Fibroblast of skin of right biceps (primary cell): ENCODE measurements around the gene PRR5.
"Not testable (repeated sequence)": the region's sequence is repeated elsewhere in the genome, so short reads cannot be mapped to it uniquely, and the experiment has no call there.

Source experiments
- DNase-seq: peaks from one replicate; pipeline ENCODE4 v3.0.0-alpha.2; 2013

Gene PRR5, protein sequence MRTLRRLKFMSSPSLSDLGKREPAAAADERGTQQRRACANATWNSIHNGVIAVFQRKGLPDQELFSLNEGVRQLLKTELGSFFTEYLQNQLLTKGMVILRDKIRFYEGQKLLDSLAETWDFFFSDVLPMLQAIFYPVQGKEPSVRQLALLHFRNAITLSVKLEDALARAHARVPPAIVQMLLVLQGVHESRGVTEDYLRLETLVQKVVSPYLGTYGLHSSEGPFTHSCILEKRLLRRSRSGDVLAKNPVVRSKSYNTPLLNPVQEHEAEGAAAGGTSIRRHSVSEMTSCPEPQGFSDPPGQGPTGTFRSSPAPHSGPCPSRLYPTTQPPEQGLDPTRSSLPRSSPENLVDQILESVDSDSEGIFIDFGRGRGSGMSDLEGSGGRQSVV

DNA sequence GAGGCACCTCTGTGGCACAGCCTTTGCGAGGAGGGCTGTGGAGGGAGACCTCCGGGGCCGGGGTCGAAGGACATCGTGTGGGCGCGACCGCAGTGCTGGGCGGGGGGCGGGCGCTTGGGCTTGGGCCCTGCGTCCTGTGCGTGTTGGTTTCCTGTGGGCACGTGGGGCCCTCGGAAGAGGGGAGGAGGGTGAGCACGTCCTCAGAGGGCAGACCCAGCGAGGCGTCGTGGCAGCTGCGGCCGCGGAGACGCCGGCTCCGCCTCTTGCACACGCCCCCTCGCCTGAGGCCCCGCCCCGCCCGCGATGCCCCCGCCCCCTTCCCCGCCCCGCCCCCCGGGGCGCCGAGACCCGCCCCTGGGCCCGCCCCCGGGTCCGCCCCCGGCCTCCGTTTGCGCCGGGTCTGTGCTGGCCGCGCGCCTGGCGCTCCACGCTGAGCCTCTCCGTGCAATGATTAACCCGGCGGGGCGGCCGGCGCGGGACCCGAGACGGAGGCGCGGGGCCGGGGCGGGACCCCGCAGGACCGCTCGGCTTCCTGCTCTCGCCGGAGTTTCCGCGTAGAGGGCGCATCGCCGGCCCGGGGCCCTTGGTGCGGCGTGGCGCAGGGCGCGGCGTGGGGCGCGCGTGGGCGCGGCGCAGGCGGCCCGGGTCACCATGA is at the start of gene PRR5:
Gene PRR5 (plus strand): TSS at position 381 of the 655 bp plus-strand sequence. CDS start 271 bp downstream, at position 652.
- peak; percentile 90 for DNase-seq

DNA sequence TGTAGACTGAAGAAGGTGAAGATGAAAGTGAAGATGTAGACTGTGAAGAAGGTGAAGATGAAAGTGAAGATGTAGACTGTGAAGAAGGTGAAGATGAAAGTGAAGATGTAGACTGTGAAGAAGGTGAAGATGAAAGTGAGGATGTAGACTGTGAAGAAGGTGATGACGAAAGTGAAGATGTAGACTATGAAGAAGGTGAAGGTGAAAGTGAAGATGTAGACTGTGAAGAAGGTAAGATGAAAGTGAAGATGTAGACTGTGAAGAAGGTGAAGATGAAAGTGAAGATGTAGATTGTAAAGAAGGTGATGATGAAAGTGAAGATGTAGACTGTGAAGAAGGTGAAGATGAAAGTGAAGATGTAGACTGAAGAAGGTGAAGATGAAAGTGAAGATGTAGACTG is 49.1 kb upstream of the PRR5 start:
- not testable (repeated sequence) for DNase-seq

DNA sequence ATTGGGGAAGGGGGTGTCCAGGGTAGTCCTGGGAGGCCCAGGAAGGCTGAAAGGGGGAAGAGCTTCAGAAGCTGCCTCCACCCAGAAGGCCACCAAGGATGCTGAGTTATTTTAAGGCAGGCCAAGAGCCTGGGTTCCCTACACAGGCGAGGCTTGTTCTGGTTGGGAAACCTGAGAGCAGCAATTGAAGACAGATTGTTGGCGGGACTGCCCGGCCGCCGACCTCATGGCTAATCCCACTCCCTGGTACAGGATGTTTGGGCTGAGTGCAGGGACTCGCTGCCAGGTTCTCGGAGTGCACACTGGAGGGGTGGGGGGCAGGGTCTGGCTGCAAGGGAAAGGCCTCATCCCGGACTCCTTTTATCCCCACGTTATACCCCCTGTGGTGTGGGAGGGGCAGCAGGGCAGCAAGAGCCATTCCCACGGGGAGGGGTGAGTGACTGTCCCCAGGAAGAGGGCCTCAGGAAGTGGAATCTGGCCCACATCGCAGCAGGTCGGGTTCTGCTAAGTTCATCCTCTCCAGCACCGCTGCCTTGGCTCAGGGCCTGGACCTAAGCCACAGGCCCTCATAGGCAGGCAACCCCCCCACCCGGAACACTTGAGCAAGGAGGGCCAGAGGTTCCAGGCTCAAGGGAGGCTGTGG is 43.6 kb upstream of the PRR5 start:
- DNase-seq = peak; percentile 79

DNA sequence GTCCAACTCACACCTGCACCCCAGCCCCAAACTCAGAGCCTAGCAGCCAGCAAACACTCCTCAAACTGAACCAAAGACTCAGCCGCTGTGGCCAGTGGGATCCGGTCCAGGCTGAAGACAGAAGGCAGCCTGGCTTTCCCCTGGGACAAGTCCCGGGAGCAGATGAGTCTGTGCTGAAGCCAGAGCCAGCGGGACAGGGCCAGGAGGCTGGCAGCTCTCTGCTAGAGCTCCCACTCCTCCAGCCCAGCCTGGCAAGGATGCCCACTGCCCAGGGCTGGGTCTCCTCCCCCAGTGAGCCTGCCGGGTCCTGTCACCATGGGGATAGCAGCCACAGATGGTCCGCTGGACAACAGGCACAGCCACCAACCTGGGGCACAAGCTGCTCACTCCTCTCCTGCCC is 42.9 kb upstream of the PRR5 start:
- DNase-seq = no peak

DNA sequence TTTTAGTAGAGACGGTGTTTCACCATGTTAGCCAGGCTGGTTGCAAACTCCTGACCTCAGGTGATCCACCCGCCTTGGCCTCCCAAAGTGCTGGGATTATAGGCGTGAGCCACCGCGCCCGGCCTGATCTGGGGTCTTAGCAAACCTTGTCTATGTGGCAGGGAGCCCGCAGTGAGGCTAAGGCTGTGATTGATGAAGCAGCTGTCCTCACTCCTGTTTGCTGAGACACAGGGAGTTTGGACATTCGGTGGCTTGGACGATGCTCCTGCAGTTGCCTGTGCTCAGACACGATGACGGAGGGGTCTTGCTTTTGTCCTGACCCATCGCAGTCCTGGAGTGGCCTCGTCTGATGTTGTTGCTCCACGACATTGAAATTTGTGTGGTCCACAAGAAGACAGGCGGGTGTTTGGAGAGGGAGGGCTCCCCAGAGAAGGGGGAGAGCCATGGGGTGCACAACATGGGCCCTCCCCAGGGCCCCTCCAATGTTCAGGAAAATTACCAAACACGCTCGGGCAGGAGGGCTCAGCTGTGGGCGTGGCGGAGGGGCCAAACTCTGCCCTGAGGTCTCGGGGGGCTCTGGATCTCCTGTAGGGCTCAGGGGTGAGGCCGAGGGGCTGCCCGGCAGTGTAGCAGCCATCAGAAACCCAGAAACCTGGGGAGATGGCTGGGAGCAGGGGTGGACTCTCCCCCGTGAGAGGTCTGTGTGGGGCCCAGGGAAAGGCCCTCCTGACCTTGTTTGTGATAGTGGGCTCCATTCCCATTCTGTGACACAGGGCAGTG is 41.8 kb upstream of the PRR5 start:
- no peak for DNase-seq

DNA sequence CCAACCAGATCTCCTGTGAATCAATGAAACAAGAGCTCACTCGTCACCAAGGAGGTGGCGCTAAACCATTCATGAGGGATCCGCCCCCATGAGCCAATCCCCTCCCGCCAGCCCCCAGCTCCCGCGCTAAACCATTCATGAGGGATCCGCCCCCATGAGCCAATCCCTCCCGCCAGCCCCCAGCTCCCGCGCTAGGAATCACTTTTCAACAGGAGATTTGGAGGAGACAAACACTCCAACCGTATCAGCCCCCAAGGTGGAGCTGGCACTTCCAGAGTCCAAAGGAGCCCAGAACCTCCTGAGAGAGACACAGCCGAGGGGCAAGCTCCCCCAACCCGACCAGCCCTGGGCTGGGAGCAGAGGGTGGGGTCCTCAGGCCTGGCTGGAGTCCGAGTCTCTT is 40.9 kb upstream of the PRR5 start:
- peak; percentile 50 for DNase-seq

DNA sequence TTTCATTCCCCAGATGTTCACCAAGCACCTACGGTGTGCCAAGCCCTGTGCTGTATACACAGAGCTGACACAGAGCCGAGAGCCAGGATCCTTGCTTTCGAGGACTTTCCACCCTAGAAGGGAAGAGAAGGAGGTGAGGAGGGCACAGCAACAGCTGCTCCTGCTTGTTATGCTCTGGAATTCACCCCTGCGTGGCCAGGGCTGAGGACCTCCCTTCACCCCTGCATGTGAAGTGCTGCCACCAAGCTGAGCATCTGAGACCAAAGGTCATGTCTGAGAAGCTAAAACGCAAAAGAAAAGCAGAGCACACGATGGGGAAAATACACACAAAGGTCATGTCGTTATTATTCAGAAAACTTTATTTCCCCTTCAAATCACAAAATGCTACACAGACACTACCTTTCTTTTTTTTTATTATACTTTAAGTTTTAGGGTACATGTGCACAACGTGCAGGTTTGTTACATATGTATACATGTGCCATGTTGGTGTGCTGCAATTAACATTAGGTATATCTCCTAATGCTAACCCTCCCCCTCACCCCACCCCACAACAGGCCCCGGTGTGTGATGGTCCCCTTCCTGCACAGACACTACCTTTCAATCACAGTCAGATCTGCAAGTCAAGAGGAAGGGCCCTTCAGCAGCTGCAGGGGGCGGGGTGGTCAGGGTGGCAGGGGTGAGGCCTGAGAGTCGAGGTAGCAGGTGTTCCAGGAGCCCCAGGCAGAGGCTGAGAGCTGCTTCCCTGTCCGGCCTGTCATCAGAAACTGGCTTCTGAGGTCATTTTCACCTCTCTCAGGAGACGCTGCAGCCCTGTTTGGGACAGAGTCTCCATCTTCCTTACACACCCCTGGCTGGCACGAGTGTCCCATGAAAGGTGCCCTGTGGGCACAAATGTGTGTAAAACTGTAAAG is 40.1 kb upstream of the PRR5 start:
- DNase-seq = no peak

DNA sequence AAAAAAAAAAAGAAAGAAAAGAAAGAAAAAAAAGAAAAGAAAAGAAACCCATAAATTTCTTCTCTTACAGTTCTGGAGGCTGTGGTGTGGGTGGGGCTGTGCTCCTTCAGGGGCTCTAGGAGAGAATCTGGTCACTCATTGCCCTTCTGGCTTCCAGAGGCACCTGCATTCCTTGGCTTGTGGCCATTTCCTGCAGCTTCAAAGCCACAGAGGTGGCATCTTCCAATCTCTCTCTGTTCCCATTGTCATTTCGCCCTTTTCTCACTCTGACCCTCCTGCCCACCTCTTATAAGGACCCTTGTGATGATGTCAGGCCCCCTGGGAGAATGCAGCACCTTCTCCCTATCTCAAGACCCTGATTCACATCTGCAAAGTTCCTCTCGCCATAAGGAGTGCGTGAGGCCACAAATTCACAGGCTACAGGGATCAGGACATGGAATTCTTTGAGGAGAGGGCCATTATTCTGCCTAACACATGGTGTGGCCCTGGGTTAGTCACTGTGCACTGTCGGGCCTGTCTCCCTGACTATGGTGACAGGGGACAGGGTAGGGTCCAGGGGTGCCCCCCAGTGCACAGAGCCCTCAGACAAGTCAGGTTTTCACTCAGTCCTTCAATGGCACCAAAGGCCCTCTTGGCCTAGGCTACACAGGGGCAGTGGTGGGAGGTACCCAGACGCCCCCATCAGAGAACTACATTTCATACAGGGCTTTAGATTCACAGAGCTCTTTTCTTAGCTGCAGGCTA is 38.6 kb upstream of the PRR5 start:
- no peak for DNase-seq

DNA sequence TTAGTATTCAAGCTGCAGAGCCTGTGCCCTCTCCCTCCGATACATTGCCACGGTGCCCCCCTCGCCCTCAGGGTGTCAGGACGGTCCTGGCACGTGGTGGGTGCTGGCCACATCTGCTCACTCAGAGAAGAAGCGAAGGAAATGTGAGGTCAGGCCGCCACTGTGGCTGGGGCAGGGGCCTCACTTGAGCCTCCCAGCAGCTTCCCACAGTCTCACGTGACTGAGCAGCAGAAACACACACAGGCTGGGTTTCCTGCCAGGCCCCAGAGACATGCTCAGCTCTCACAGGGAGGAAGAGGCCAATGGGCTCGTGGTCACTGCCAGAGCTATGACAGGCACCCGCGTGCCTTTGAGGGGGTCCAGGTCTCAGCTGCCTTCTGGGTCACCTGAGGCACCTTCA is 37.9 kb upstream of the PRR5 start:
- DNase-seq = no peak

DNA sequence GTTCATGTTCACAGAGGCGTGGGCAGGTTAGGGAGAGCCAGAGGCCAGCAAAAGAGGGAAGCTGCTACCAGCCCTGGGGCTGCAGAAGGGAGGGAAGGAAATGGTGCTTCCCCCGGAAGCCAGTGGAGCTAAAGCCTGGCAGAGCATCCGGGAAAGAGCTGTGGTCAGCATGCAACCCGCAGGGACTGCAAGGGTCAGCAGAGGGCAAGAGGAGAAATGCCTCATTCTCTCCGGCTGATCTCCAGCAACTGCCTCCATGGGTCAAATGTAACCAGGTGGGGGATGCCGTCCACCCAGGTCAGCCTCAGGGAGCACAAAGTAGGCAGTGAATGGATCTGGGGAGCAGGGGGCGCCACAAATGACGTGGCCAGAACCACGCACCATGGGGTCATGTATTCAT is 36.9 kb upstream of the PRR5 start:
- no peak for DNase-seq

DNA sequence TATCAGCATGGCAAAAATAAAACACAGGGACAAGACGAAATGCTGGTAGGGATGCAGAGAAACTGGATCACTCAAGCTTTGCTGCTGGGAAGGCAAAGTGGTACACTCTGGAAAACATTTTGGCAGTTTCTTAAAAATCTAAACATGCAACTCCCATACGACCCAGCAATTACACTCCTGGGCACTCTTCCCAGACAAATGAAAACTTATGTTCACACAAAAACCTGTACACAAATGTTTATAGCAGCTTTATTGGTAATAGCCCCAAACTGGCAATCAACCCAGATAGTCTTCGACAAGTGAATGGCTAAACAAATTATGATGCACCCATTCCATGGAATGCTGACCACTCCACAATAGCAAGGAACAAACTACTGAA is 35.8 kb upstream of the PRR5 start:
- no peak for DNase-seq

DNA sequence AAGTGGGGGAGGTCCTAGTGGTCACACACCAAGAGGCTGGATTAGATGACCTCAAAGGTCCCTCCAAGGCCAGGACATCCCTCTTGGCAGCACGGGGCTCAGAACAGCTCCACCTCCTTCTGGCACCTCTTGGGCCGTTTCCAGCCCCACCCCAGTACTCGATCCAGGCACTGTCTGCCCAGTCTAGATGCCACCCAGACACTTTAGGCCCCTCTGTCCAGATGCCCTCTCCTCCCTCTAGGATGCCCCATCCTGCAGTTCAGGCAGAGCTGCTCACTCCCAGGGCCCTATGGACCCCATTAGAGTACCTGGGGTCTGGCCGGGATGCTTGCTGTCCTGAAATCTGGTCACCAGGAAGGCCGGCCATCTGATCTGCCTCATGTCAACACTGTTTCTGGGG is 34.7 kb upstream of the PRR5 start:
- no peak for DNase-seq

DNA sequence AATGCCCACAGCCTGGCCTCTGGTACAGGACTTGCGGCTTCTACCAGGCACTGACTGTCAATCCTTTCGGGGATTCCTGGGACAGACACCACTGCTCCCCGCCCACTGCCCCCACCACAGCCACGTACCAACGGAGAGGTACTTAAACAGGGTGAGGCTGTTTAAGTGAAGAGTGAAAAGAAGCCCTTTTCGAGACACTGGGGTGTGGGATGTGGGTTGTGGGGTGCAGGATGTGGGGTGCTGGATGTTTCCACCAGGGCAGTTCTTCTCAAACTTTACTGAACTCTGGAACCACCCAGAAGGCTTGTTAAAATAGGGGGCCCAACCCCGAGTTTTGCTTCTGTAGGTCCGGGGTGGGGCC is 34.2 kb upstream of the PRR5 start:
- DNase-seq = no peak

DNA sequence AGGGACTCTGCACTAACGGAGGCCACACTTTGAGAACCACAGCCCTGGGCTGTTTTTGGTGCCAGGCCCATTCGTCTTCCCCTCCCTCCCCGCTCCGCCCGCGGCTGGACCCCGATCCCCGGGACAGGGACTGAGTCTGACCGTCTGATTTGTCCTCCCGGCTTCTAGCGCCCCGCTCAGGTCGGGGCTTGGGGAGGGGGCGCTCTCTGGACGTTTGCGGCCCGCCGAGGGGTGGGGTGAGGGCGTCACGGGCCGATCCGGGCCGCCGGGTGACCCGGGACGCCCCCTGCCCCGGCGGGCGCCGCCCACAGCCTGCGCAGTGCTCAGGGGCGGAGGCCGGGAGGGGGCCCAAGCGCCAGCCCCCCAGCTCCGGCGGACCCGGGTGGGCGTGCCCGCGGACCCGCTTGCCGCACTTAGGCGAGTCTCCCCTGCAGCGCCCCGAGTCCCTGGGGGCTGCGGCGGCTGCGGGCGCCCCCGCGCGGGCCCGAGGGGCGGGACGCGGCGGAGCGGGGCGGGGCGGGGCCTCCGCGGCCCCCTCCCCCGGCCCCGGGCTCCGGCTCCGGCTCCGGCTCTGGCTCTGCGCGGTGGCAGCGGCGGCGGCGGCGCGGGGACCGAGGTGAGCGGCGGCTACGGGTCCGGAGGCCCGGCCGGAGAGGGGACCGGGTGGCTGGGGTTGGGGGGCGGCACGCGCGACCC is 33.7 kb upstream of the PRR5 start:
- DNase-seq = no peak

DNA sequence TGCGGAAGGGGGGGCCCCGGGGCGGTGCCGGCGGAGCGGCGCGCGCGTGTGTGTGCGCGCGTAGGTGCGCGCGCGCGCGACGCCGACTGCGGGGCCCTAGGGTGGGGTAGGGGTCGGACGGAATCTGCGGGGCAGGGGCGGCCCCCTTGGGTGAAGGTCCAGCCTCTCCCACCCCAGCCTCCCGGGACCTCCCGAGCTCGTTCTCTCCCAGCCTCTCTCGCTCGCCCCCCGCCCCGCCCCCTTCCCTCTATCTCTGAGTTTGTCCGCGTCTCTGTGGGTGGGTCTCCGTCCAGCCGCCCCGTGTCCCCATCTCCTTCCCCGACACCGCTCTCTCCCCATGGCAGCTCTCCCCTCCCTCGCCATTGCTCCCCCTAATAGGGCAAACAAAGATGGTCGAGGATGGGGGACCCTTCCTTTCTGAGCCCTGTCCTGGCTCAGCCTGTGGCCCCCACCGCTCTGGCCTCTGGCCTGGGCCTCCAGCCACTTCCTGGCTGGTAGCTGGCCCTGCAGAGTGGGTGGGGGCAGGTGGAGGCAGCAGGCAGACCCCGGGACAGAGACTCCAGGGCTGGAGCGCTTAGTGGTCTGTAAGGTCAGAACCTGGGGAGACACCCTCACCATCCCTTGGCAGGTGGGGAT is 33.0 kb upstream of the PRR5 start:
- no peak for DNase-seq

DNA sequence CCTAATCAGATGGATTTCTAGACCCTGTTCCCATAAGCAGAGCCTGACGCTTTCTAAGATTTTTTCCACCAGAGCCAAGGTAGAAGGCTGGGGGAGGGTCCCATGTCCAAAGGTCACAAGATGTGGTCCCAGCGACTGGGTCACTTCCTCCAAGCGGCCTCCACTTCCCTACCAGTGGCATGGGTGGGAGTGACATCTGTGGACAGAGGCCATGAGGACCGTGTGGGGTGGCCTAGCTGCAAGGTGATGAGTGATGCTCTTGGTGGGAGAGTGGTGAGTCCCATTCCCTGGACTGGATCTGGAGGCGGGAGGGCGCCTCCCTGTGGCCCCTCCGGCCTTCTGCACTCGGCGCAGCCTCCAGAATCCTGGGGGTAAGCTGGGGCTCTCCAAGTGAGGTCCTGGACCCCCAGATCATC is 32.4 kb upstream of the PRR5 start:
- DNase-seq = no peak

DNA sequence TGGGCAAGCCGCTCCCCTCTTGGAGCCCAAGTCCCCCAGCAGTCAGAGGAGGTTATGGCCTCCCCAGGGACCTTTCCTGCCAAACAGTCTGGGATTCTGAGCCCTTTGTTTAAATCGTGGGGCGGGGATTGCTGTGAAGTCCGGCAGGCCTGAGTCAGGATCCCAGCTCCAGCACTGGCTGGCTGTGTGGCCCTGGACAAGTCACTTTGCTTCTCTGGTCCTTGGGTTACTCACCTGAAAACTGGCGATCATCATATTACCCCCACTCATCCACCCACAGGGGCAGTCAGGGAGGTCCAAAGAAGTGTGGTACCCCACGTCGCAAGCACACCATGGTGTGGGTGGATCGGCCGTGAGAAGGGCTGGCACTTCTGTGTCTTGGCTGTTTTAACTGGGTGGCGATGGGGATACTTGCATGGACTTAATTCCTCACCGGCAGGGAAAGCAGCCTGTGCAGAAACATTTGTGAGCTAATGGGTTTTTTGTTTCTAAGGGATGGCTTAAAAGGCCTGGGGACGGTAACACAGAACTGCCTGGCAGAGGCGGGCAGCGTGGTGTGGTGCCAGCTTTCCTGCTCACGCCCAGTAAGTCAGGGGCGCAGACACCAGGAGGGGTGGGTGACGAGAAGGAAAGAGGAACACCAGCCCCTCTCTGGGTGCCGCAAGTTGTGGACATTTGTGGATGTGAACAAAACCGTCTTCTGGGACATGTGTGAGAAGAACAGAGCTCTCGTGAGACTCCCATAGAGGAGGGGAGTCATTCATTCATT is 31.6 kb upstream of the PRR5 start:
- no peak for DNase-seq

DNA sequence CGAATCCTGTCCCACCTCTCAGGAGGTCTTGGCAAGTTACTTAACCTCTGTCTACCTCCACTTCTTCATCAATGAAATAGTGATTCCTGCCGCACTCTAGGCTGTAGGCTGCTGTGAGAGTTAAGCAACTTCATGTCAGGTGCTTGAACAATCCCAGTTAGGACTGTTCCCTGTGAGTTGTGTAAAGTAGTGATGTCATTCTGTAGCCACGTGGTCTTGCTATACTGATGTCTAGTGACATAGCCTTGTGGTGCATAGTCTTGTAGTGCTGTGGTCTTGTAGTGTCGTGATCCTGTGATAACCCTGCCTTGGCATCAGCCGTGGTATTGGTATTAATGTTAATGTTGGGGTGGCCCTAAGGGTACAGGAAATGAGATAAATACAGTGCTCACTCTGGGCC is 30.3 kb upstream of the PRR5 start:
- DNase-seq = no peak

DNA sequence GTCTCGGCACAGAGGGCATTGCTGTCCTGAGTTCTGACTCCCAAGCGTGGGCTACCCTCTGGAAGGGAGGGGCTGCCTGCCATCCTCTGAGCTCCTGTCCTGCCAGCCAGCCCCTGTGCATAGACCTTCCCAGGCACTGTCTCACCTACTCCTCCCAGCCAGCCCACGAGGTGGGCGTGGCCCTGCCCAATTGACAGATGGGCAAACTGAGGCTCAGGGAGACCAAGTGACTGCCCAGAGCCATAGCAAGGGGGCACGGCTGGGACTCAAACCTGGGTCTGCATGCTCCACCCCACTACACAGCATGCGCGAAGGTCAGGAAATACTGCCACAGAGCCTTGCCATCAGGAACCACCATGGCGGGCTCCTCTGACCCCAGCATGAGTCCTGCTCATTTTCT is 29.4 kb upstream of the PRR5 start:
- DNase-seq = no peak

DNA sequence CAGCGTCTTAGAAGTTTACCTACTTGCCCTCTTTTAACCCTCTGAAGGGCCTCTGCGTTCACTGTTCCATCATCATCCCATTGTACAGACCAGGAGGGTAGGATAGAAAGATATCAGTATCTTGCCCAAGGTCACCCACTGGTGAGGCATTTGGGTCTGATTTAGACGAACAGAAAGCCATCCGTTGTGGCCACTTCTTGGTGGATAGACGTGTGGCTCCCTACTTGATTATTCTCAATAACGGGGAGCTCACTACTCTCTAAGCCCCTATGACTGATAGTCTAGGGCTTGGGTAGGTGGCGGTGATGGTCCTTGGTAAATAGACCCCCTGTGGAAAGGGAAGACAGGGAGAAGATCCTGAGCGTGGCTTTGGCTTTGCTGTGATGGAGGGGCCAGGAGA is 28.6 kb upstream of the PRR5 start:
- DNase-seq = no peak
